GM06990 (cell line): Measurements from ENCODE around the gene OR10Z1.

Source experiments
- DNase-seq: peaks from one replicate; pipeline ENCODE4 v3.0.0-alpha.2; 2011; ENCODE audit not compliant: insufficient read length; ENCODE audit errors: extremely low read depth
- H3K27me3 ChIP-seq: replicated peaks from 2 replicates; pipeline ENCODE4 v1.6.0; 2011; ENCODE audit warnings: low read length; ENCODE audit not compliant: control insufficient read depth, insufficient read depth
- H3K36me3 ChIP-seq: 2 replicates; pipeline ENCODE4 v1.5.1; 2011; ENCODE audit warnings: low read length; ENCODE audit not compliant: control insufficient read depth, insufficient read depth
- H3K4me3 ChIP-seq: replicated peaks from 2 replicates; pipeline ENCODE4 v1.5.1; 2011; ENCODE audit warnings: low read depth, mild to moderate bottlenecking, control low read depth, low read length
- CTCF ChIP-seq: IDR thresholded peaks from 2 replicates; pipeline ENCODE4 v1.5.1; 2011; ENCODE audit warnings: low read length, control low read depth, mild to moderate bottlenecking, inconsistent platforms; ENCODE audit not compliant: insufficient read depth, poor library complexity, severe bottlenecking

OR10Z1 gene

GRCh38 chr1:158604968-158605367 lies at the start of gene OR10Z1:
Gene OR10Z1, plus strand, starts transcription at chr1:158605268. Its CDS starts 1,171 bp downstream, at chr1:158606439.
- TF ChIP-seq CTCF, result no peak
- no peak for DNase-seq
- Histone ChIP-seq H3K27me3 (no peaks in the 10 kb centered on the region), H3K4me3 (no peak within 1 kb of the TSS), H3K36me3 (no peaks in the 10 kb centered on the region)

- TF ChIP-seq CTCF, result no peak
- no peak for DNase-seq
- Histone ChIP-seq H3K36me3 (no peaks in the 10 kb centered on the region), H3K27me3 (no peaks in the 10 kb centered on the region), H3K4me3 (no peak overlapping the region)
These were observed 45.4 kb upstream of the OR10Z1 start for GRCh38 chr1:158559696-158560095.

- H3K4me3 ChIP-seq, result no peak overlapping the region
- no peaks in the 10 kb centered on the region for H3K36me3 ChIP-seq
- no peak for TF ChIP-seq CTCF
- no peaks in the 10 kb centered on the region for H3K27me3 ChIP-seq
- DNase-seq, result no peak
These were observed 41.2 kb upstream of the OR10Z1 start for GRCh38 chr1:158563853-158564252.

GRCh38 chr1:158564608-158565007 lies 40.5 kb upstream of the OR10Z1 start:
- DNase-seq, result no peak
- Histone ChIP-seq H3K4me3 (no peak overlapping the region), H3K36me3 (no peaks in the 10 kb centered on the region), H3K27me3 (no peaks in the 10 kb centered on the region)
- TF ChIP-seq CTCF, result no peak

GRCh38 chr1:158570480-158570879 lies 34.6 kb upstream of the OR10Z1 start, which contains the start of gene OR6P1:
Gene OR6P1, minus strand, starts transcription at chr1:158570580. Its CDS starts 6,976 bp downstream, at chr1:158563604.
- no peaks in the 10 kb centered on the region for H3K27me3 ChIP-seq
- TF ChIP-seq CTCF, result no peak
- H3K4me3 ChIP-seq, result no peak within 1 kb of the TSS
- no peak for DNase-seq
- H3K36me3 ChIP-seq, result no peaks in the 10 kb centered on the region

GRCh38 chr1:158572226-158572625 lies 32.8 kb upstream of the OR10Z1 start:
- no peaks in the 10 kb centered on the region for H3K27me3 ChIP-seq
- TF ChIP-seq CTCF, result no peak
- H3K36me3 ChIP-seq, result no peaks in the 10 kb centered on the region
- no peak for DNase-seq
- no peak overlapping the region for H3K4me3 ChIP-seq
